GM12878 (cell line): ENCODE data around the gene DEFB108B. TPM values are rescaled to one million over a fixed set of nuclear protein-coding genes. Genes with fewer than 3 reads are reported as not detected.
"Not testable (repeated sequence)": the region's sequence is repeated elsewhere in the genome, so short reads cannot be mapped to it uniquely, and the experiment has no call there.

Source experiments
- ATAC-seq: fragments of 200-7000 bp; cut with Tn5 transposase; 3 replicates; pipeline ENCODE4 v1.9.1; 2020; ENCODE audit warnings: mild to moderate bottlenecking, moderate library complexity
- Bru-seq: library from RNA; stranded (reverse); fragments of 400-500 nt; gene quantifications from one replicate; lab custom pipeline; 2021; lab: Mats Ljungman, UMichigan
- BruChase-seq, 2 experiments: library from RNA; stranded (reverse); fragments of 400-500 nt; gene quantifications; one replicate each; lab custom pipeline; 2021; lab: Mats Ljungman, UMichigan
- BruUV-seq: library from RNA; stranded (reverse); fragments of 400-500 nt; replicated peaks from 2 replicates; lab custom pipeline; 2021; lab: Mats Ljungman, UMichigan
- CTCF ChIA-PET: fragments of 300-600 bp; sonication (Branson Sonifier 250); formaldehyde crosslinking; extraction: SDS; loops from one replicate; lab custom pipeline; 2021; ENCODE audit warnings: inconsistent platforms; lab: Yijun Ruan, JAX
- POLR2A ChIA-PET: fragments of 350-600 bp; formaldehyde crosslinking; extraction: SDS; loops from one replicate; lab custom pipeline; 2021; ENCODE audit warnings: inconsistent platforms; lab: Charles Lee
- RAD21 ChIA-PET: fragments of 300-600 bp; sonication (Branson Sonifier 250); formaldehyde crosslinking; loops from one replicate; lab custom pipeline; 2023; ENCODE audit warnings: antibody characterized with exemption; ENCODE audit not compliant: unreplicated experiment; lab: Charles Lee
- SMC1A ChIA-PET: fragments of 300-600 bp; sonication (Branson Sonifier 250); formaldehyde crosslinking; loops from one replicate; lab custom pipeline; 2023; ENCODE audit not compliant: unreplicated experiment, uncharacterized antibody; lab: Charles Lee
- DNase-seq: peaks from one replicate; pipeline ENCODE4 v3.0.0-alpha.2; 2011; ENCODE audit warnings: low read depth, low spot score
- FAIRE-seq: peaks from 3 replicates; lab custom pipeline; 2011; peaks lifted over from hg19 to GRCh38; lab: Jason Lieb, UNC
- H2AFZ ChIP-seq: 2 replicates; pipeline ENCODE4 v1.6.0; 2011; ENCODE audit warnings: low read depth, low read length, control low read depth; ENCODE audit not compliant: control insufficient read depth
- H3K27ac ChIP-seq: 2 replicates; pipeline ENCODE4 v1.5.1; 2011; ENCODE audit warnings: control low read depth; ENCODE audit not compliant: control insufficient read depth, insufficient read depth
- H3K27me3 ChIP-seq, 2 experiments: replicated peaks in 1 of 2; 2 replicates each; pipeline versions ENCODE4 v1.6.0 to v1.6.1; 2011; ENCODE audit warnings: low read length in 1 of 2; ENCODE audit not compliant: control insufficient read depth in 2 of 2, insufficient read depth in 2 of 2
- H3K36me3 ChIP-seq, 2 experiments: 2 replicates each; pipeline ENCODE4 v1.5.1; 2011; ENCODE audit warnings: low read length in 1 of 2; ENCODE audit not compliant: control insufficient read depth in 2 of 2, insufficient read depth in 2 of 2
- H3K4me1 ChIP-seq: 2 replicates; pipeline ENCODE4 v1.6.1; 2011; ENCODE audit warnings: mild to moderate bottlenecking, low read length, moderate library complexity, mixed read lengths; ENCODE audit not compliant: control insufficient read depth, insufficient read depth
- H3K4me2 ChIP-seq: 2 replicates; pipeline ENCODE4 v1.6.0; 2011; ENCODE audit warnings: control low read depth; ENCODE audit not compliant: control insufficient read depth, insufficient read depth
- H3K4me3 ChIP-seq: fragments of 200-600 bp; sonication (generic); 2 replicates; pipeline ENCODE4 v1.5.1; 2016
- H3K79me2 ChIP-seq: 2 replicates; pipeline ENCODE4 v1.6.0; 2011; ENCODE audit warnings: low read length; ENCODE audit not compliant: control insufficient read depth, insufficient read depth
- H3K9ac ChIP-seq: 2 replicates; pipeline ENCODE4 v1.8.0; 2011; ENCODE audit warnings: low read length, control low read depth, mixed read lengths; ENCODE audit not compliant: control insufficient read depth, insufficient read depth
- H3K9me3 ChIP-seq: replicated peaks from 3 replicates; pipeline ENCODE4 v1.5.1; 2011; ENCODE audit warnings: mild to moderate bottlenecking, low read length; ENCODE audit not compliant: control insufficient read depth, insufficient read depth
- H4K20me1 ChIP-seq: 2 replicates; pipeline ENCODE4 v1.6.0; 2011; ENCODE audit not compliant: control insufficient read depth, insufficient read depth
- POLR2A ChIP-seq: IDR thresholded peaks from 2 replicates; pipeline ENCODE4 v1.6.1; 2011; ENCODE audit warnings: low read depth, mild to moderate bottlenecking, low read length
- WGBS: methylation state at CpG from one replicate; pipeline ENCODE4 v1.1.6; 2016; ENCODE audit warnings: low lambda C conversion rate; ENCODE audit not compliant: insufficient replicate concordance, insufficient coverage; ENCODE audit errors: missing lambda C conversion rate; 5-methylcytosine and 5-hydroxymethylcytosine counted together
- in situ Hi-C: fragments of 300-500 bp; cut with MboI; formaldehyde crosslinking; loops from 9 replicates; pipeline ENCODE4 v1.14.3; 2018; ENCODE audit warnings: mixed read lengths
- intact Hi-C: fragments of 100-400 bp; cut with micrococcal nuclease; formaldehyde crosslinking; loops from one replicate; pipeline ENCODE4 v1.14.2; 2022; ENCODE audit not compliant: unreplicated experiment
- long read RNA-seq, 2 experiments: library from polyadenylated mRNA; unstranded; transcript quantifications; one replicate each; pipeline ENCODE4 v2.0.0, GENCODE V29; 2019 to 2020
- polyA minus RNA-seq, 3 experiments: library from RNA; depleted of rRNA, polyadenylated mRNA; stranded (reverse); fragments of >200 nt; gene quantifications; 2 replicates each; pipeline ENCODE4 v1.2.3, GENCODE V29; 2011
- polyA plus RNA-seq, 11 experiments: library from polyadenylated mRNA; depleted of rRNA in 4 of 11; unstranded in 6 of 11; stranded (reverse) in 5 of 11; fragments of >200 nt; fragmentation: Nextera tagmentation in 4 of 11; fragmentation: Illumina TruSeq in 1 of 11; extraction: Ambion mirVana in 4 of 11; extraction: Trizol in 1 of 11; gene quantifications; 1 replicate in 1 of 11; 2 replicates in 10 of 11; pipeline versions ENCODE4 v1.2.1 to v1.2.3, GENCODE V29; 2011 to 2016; ENCODE audit warnings: inconsistent platforms in 2 of 11, missing spikeins in 2 of 11, low read depth in 1 of 11
- total RNA-seq, 4 experiments: library from RNA; depleted of rRNA in 3 of 4; stranded (reverse); fragments of >200 nt in 3 of 4; fragmentation: Illumina TruSeq in 1 of 4; extraction: Trizol in 1 of 4; gene quantifications; 2 replicates each; pipeline versions ENCODE4 v1.2.1 to v1.2.3, GENCODE V29; 2013 to 2021

DEFB108B gene, protein sequence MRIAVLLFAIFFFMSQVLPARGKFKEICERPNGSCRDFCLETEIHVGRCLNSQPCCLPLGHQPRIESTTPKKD
- not detected in 2 replicates for total RNA-seq (2013; cell fraction: nucleolus; rRNA removed)
- total RNA-seq (2014; rRNA removed) (not detected in 2 replicates), total RNA-seq (2014; rRNA removed; fragmentation: Illumina TruSeq; extraction: Trizol) (not detected in 2 replicates), total RNA-seq (2021) (not detected in 2 replicates), polyA plus RNA-seq (2011; rRNA removed) (not detected in 2 replicates), polyA plus RNA-seq (2014; fragmentation: Illumina TruSeq; extraction: Trizol) (not detected in 2 replicates), polyA plus RNA-seq (2014; fragmentation: Nextera tagmentation; extraction: Ambion mirVana) (not detected), polyA plus RNA-seq (2014; rRNA removed) (not detected in 2 replicates), polyA plus RNA-seq (2016; fragmentation: Nextera tagmentation; extraction: Ambion mirVana) (not detected), polyA minus RNA-seq (2011; rRNA and poly(A)+ RNA removed) (not detected in 2 replicates), Bru-seq, nascent RNA (not detected), BruChase-seq, experiment 1, labeled RNA remaining after a 6-hour chase (not detected), BruChase-seq, experiment 2, labeled RNA remaining after a 2-hour chase (not detected)
- not detected for polyA plus RNA-seq (2011; ENCODE audit: low read depth)
- polyA plus RNA-seq (2011; cell fraction: cytosol; rRNA removed), result not detected in 2 replicates
- polyA plus RNA-seq (2011; cell fraction: nucleus; rRNA removed), result not detected in 2 replicates
- not detected in 2 replicates for polyA plus RNA-seq (2012)
- polyA minus RNA-seq (2011; cell fraction: cytosol; rRNA and poly(A)+ RNA removed), result not detected in 2 replicates
- not detected in 2 replicates for polyA minus RNA-seq (2011; cell fraction: nucleus; rRNA and poly(A)+ RNA removed)
- long read RNA-seq, experiment 1, result 0 reads
- long read RNA-seq, experiment 2, result 0 reads

DNA sequence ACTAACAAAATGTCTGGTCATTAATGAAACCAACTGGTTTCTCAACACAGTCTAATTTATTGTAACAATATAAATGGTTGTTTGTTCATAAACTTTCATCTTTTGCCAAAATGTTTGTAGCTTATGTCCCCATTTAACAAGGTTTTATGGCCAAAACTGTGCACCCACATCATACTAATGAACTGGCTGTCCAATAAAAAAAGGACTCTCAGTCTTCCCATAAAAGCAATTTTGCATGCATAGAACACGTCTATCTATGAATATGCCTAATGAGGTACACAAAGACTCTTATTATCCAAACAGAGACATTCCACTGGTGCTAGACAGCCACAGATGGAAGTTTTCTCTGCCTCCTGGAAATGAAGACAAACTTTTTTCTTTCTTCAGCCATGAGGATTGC lies at the start of gene DEFB108B:
TSS of gene DEFB108B (plus strand) at position 390 of the 400 bp plus-strand sequence. CDS start at position 390, 0 bp downstream.
- H3K79me2 ChIP-seq, intact Hi-C loops, FAIRE-seq, H3K36me3 ChIP-seq, H3K27me3 ChIP-seq, H3K4me1 ChIP-seq, BruUV-seq, RAD21 ChIA-PET, DNase-seq, H3K9ac ChIP-seq, H2AFZ ChIP-seq, POLR2A ChIA-PET, CTCF ChIA-PET, SMC1A ChIA-PET, H3K4me3 ChIP-seq, H3K27ac ChIP-seq, in situ Hi-C loops, H3K4me2 ChIP-seq, H3K9me3 ChIP-seq, ATAC-seq, H4K20me1 ChIP-seq: not testable (repeated sequence)
- 0% methylated on average over 1 of the region's 1 CpG for WGBS

DNA sequence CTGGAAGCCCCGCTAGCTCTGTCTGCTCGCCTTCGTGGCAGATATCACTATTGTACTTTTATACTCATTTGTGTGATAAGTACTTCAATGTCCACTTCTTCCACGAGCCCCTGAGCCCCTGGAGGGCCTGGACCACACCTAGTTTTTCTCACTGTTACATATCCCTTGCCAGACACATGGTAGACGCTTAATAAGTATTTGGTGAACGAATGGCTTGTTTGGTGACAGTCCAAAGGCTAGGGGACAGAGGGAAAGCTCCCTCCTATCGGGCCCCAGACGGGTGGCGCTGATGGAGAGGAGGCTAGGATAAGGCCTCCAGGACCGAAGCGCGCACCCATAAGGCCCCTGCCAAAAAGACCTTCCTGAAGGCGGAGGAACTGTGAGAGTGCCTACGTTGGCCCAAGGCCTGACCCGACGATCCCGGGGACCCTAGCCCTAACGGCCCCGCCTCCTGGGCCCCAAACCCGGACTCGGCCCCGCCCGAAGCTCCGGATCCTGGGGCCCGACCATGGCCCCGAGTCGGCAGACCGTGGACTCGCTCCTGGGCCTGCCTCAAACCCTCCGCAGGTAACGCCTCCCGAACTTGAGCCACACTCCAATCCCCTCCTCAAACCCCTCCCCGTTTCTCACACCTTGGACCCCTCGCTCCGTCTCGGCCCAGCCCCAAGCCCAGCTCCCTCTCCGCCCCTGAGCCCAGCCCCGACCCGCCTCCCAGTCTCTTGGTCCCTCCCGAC lies 46.7 kb upstream of the DEFB108B start:
- Histone ChIP-seq H3K4me2 (peak overlapping the region; percentile 64; the same call in 1 of the 2 replicates), H2AFZ (peak overlapping the region; percentile 82), H3K4me3 (peak overlapping the region; percentile 53; the same call in 1 of the 2 replicates)
- intact Hi-C loops, H3K27me3 ChIP-seq, BruUV-seq, H3K4me1 ChIP-seq, in situ Hi-C loops, ATAC-seq, H3K36me3 ChIP-seq, H3K9ac ChIP-seq, H4K20me1 ChIP-seq, H3K79me2 ChIP-seq, FAIRE-seq, SMC1A ChIA-PET, H3K27ac ChIP-seq, H3K9me3 ChIP-seq: not testable (repeated sequence)
- ChIA-PET POLR2A (interaction anchor here (0.6 kb wide), 1 partner anchor 144 kb away, joined by 5 read pairs; no protein-coding TSS in a partner anchor), RAD21 (interaction anchor here (0.6 to 0.9 kb wide), 3 partner anchors 76 to 1517 kb away, joined by 3 to 4 read pairs (median 3); no protein-coding TSS in a partner anchor), CTCF (interaction anchor here (0.6 kb wide), 1 partner anchor 163 kb away, joined by 3 read pairs; no protein-coding TSS in a partner anchor)
- 10% methylated on average over 31 of the region's 40 CpGs for WGBS
- TF ChIP-seq POLR2A, result 0 out of 2 replicates have a peak, but pooled peaks have one; percentile 15
- peak; percentile 24 for DNase-seq
